GM23338 (cell line): ENCODE measurements around the gene VEZT. TPM values are rescaled to one million over a fixed set of nuclear protein-coding genes. Genes with fewer than 3 reads are reported as not detected.

ENCODE experiments used
- ATAC-seq: fragments of 200-7000 bp; cut with Tn5 transposase; 3 replicates; pipeline ENCODE4 v1.9.1; 2020
- DNase-seq: peaks from one replicate; pipeline ENCODE4 v3.0.0-alpha.2; 2015; ENCODE audit warnings: low spot score
- H2AFZ ChIP-seq: fragments of 200-600 bp; sonication (generic); 2 replicates; pipeline ENCODE4 v1.8.0; 2016; ENCODE audit warnings: antibody characterized with exemption, mild to moderate bottlenecking, moderate library complexity
- H3F3A ChIP-seq: fragments of 200-600 bp; sonication (generic); replicated peaks from 2 replicates; pipeline ENCODE4 v1.8.0; 2017; ENCODE audit warnings: antibody characterized with exemption, mixed run types, low read depth
- H3K27ac ChIP-seq: fragments of 200-600 bp; sonication (generic); 2 replicates; pipeline ENCODE4 v1.6.1; 2016; ENCODE audit warnings: low read depth
- H3K27me3 ChIP-seq: fragments of 200-600 bp; sonication (generic); 2 replicates; pipeline ENCODE4 v1.8.0; 2016; ENCODE audit warnings: mild to moderate bottlenecking, mixed run types, moderate library complexity; ENCODE audit not compliant: insufficient read depth
- H3K36me3 ChIP-seq: fragments of 200-600 bp; sonication (generic); 2 replicates; pipeline ENCODE4 v1.8.0; 2016; ENCODE audit warnings: mild to moderate bottlenecking; ENCODE audit not compliant: insufficient read depth
- H3K4me1 ChIP-seq: fragments of 200-600 bp; sonication (generic); 2 replicates; pipeline ENCODE4 v1.8.0; 2016; ENCODE audit warnings: mild to moderate bottlenecking, moderate library complexity; ENCODE audit not compliant: insufficient read depth
- H3K4me2 ChIP-seq: fragments of 200-600 bp; sonication (generic); 2 replicates; pipeline ENCODE4 v1.7.1; 2017; ENCODE audit warnings: mixed run types
- H3K4me3 ChIP-seq: fragments of 200-600 bp; sonication (generic); 2 replicates; pipeline ENCODE4 v1.6.1; 2016; ENCODE audit warnings: mixed run types
- H3K79me2 ChIP-seq: fragments of 200-600 bp; sonication (generic); replicated peaks from 2 replicates; pipeline ENCODE4 v1.8.0; 2017; ENCODE audit warnings: mild to moderate bottlenecking; ENCODE audit not compliant: insufficient read depth
- H3K9me2 ChIP-seq: fragments of 200-600 bp; sonication (generic); 2 replicates; pipeline ENCODE4 v1.8.0; 2017; ENCODE audit not compliant: insufficient read depth
- H4K20me1 ChIP-seq: fragments of 200-600 bp; sonication (generic); replicated peaks from 2 replicates; pipeline ENCODE4 v1.8.0; 2017; ENCODE audit warnings: mild to moderate bottlenecking; ENCODE audit not compliant: insufficient read depth
- H3K27ac Mint-ChIP-seq: 2 replicates; pipeline ENCODE4 v1.8.0; 2020; ENCODE audit warnings: inconsistent platforms, mild to moderate bottlenecking, moderate library complexity, mixed read lengths
- H3K27me3 Mint-ChIP-seq: 3 replicates; pipeline ENCODE4 v1.8.0; 2022; ENCODE audit warnings: low read depth, mild to moderate bottlenecking, moderate library complexity, mixed read lengths, inconsistent platforms; ENCODE audit not compliant: insufficient read depth, poor library complexity
- H3K36me3 Mint-ChIP-seq: 3 replicates; pipeline ENCODE4 v1.8.0; 2021; ENCODE audit warnings: low read depth, mild to moderate bottlenecking, inconsistent platforms, moderate library complexity, mixed read lengths
- H3K4me1 Mint-ChIP-seq: 3 replicates; pipeline ENCODE4 v1.8.0; 2020; ENCODE audit warnings: mild to moderate bottlenecking, inconsistent platforms, mixed read lengths
- H3K4me3 Mint-ChIP-seq: 3 replicates; pipeline ENCODE4 v1.8.0; 2021; ENCODE audit warnings: moderate library complexity, mild to moderate bottlenecking, inconsistent platforms, mixed read lengths
- H3K9me3 Mint-ChIP-seq: 3 replicates; pipeline ENCODE4 v1.8.0; 2020; ENCODE audit warnings: moderate library complexity, mild to moderate bottlenecking, inconsistent platforms, mixed read lengths
- CTCF ChIP-seq, 2 experiments: fragments of 200-600 bp in 1 of 2; sonication (generic) in 1 of 2; conservative IDR thresholded peaks; 2 replicates each; pipeline versions ENCODE4 v1.5.1 to v1.6.1; 2016 to 2017; ENCODE audit warnings: antibody characterized with exemption in 2 of 2, low read depth in 2 of 2, mild to moderate bottlenecking in 2 of 2, moderate library complexity in 1 of 2
- JUNB ChIP-seq: IDR thresholded peaks from one replicate; pipeline ENCODE4 v1.6.1; 2016; ENCODE audit warnings: antibody characterized with exemption; ENCODE audit not compliant: unreplicated experiment
- NANOG ChIP-seq: IDR thresholded peaks from 2 replicates; pipeline ENCODE4 v1.6.1; 2016; ENCODE audit warnings: antibody characterized with exemption, borderline replicate concordance
- STAT1 ChIP-seq: IDR thresholded peaks from one replicate; pipeline ENCODE4 v1.6.1; 2016; ENCODE audit warnings: antibody characterized with exemption; ENCODE audit not compliant: unreplicated experiment
- ZNF331 ChIP-seq: fragments of 250-450 bp; sonication (Bioruptor Pico); IDR thresholded peaks from 2 replicates; pipeline ENCODE4 v1.5.0; 2020; ENCODE audit warnings: low read depth, mild to moderate bottlenecking, moderate library complexity
- polyA plus RNA-seq: library from polyadenylated mRNA; unstranded; fragments of >200 nt; fragmentation: Nextera tagmentation; extraction: Ambion mirVana; gene quantifications from 2 replicates; pipeline ENCODE4 v1.2.1, GENCODE V29; 2016
- total RNA-seq: library from RNA; depleted of rRNA; stranded (reverse); fragments of >200 nt; shearing (Covaris generic); gene quantifications from 2 replicates; pipeline ENCODE4 v1.2.3, GENCODE V29; 2014
- TF ChIP-seq, protein P1 (sequence below): IDR thresholded peaks from one replicate; pipeline ENCODE4 v1.6.1; 2018; ENCODE audit warnings: antibody characterized with exemption; ENCODE audit not compliant: unreplicated experiment
- TF ChIP-seq, protein P2 (sequence below): fragments of 250-450 bp; sonication (Bioruptor Pico); IDR thresholded peaks from 2 replicates; pipeline ENCODE4 v1.5.0; 2020; ENCODE audit warnings: mild to moderate bottlenecking, moderate library complexity

VEZT gene
- total and polyA plus RNA-seq, 2 experiments from 2014 or later = 34.2 to 51.5 TPM

DNA sequence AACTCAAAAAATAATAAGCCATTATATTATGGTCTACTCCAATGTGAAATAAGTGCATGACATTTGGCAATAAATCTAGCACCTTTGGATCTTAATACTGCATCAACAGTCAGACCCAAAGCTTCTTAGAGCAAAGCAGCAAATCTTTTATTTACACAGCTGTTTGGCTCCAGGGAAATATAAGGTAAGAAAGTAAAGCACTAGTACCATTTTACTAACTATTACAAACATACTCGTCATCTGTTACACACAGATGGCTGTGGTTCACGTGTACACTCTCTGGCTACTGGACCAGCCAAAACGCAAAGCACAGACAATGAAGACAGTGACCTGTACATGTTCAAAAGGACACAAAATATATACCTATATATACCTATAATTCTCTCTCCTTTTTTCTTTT lies 3.1 kb upstream of the VEZT start (continued):
- TF ChIP-seq, protein P1, sequence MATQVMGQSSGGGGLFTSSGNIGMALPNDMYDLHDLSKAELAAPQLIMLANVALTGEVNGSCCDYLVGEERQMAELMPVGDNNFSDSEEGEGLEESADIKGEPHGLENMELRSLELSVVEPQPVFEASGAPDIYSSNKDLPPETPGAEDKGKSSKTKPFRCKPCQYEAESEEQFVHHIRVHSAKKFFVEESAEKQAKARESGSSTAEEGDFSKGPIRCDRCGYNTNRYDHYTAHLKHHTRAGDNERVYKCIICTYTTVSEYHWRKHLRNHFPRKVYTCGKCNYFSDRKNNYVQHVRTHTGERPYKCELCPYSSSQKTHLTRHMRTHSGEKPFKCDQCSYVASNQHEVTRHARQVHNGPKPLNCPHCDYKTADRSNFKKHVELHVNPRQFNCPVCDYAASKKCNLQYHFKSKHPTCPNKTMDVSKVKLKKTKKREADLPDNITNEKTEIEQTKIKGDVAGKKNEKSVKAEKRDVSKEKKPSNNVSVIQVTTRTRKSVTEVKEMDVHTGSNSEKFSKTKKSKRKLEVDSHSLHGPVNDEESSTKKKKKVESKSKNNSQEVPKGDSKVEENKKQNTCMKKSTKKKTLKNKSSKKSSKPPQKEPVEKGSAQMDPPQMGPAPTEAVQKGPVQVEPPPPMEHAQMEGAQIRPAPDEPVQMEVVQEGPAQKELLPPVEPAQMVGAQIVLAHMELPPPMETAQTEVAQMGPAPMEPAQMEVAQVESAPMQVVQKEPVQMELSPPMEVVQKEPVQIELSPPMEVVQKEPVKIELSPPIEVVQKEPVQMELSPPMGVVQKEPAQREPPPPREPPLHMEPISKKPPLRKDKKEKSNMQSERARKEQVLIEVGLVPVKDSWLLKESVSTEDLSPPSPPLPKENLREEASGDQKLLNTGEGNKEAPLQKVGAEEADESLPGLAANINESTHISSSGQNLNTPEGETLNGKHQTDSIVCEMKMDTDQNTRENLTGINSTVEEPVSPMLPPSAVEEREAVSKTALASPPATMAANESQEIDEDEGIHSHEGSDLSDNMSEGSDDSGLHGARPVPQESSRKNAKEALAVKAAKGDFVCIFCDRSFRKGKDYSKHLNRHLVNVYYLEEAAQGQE = no peak
- no peak for TF ChIP-seq ZNF331 (CRISPR knock-in tag)
- TF ChIP-seq CTCF (conservative IDR thresholded peaks at IDR 0.05; ENCODE audit: low read depth in 2 of 2) = no peak

DNA sequence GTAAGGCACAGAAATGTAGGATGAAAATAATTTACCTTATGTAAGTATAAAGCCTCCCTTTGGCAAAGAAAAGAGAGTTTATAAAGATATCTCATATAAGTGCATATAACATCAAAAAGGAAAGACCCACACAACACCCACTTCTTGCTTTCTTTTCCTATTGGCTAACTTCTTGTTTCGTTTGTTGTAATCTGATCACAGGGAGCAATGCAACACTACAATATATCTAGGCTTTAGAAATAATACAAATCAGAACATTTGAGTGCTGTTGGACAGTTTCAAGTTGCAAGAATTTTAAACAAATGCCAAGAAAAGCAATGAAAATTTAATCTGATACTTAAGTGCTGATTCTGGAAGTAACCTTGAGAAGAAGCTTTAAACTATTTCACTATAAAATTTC lies 1.7 kb upstream of the VEZT start:
- Histone ChIP-seq H3K79me2 (peaks cover 87% of the 10 kb centered on the region), H3K36me3 (no peaks in the 10 kb centered on the region), H3F3A (no peaks in the 10 kb centered on the region), H3K9me2 (no peaks in the 10 kb centered on the region), H3K27me3 (no peaks in the 10 kb centered on the region), H2AFZ (no peak overlapping the region), H3K4me3 (peak overlapping the region; percentile 79), H3K27ac (no peak overlapping the region), H3K4me2 (peak overlapping the region; percentile 74), H3K4me1 (peaks cover 32% of the 10 kb centered on the region), H4K20me1 (no peaks in the 10 kb centered on the region)
- no peak for TF ChIP-seq CTCF (conservative IDR thresholded peaks at IDR 0.05; ENCODE audit: low read depth in 2 of 2)
- TF ChIP-seq, protein P2, sequence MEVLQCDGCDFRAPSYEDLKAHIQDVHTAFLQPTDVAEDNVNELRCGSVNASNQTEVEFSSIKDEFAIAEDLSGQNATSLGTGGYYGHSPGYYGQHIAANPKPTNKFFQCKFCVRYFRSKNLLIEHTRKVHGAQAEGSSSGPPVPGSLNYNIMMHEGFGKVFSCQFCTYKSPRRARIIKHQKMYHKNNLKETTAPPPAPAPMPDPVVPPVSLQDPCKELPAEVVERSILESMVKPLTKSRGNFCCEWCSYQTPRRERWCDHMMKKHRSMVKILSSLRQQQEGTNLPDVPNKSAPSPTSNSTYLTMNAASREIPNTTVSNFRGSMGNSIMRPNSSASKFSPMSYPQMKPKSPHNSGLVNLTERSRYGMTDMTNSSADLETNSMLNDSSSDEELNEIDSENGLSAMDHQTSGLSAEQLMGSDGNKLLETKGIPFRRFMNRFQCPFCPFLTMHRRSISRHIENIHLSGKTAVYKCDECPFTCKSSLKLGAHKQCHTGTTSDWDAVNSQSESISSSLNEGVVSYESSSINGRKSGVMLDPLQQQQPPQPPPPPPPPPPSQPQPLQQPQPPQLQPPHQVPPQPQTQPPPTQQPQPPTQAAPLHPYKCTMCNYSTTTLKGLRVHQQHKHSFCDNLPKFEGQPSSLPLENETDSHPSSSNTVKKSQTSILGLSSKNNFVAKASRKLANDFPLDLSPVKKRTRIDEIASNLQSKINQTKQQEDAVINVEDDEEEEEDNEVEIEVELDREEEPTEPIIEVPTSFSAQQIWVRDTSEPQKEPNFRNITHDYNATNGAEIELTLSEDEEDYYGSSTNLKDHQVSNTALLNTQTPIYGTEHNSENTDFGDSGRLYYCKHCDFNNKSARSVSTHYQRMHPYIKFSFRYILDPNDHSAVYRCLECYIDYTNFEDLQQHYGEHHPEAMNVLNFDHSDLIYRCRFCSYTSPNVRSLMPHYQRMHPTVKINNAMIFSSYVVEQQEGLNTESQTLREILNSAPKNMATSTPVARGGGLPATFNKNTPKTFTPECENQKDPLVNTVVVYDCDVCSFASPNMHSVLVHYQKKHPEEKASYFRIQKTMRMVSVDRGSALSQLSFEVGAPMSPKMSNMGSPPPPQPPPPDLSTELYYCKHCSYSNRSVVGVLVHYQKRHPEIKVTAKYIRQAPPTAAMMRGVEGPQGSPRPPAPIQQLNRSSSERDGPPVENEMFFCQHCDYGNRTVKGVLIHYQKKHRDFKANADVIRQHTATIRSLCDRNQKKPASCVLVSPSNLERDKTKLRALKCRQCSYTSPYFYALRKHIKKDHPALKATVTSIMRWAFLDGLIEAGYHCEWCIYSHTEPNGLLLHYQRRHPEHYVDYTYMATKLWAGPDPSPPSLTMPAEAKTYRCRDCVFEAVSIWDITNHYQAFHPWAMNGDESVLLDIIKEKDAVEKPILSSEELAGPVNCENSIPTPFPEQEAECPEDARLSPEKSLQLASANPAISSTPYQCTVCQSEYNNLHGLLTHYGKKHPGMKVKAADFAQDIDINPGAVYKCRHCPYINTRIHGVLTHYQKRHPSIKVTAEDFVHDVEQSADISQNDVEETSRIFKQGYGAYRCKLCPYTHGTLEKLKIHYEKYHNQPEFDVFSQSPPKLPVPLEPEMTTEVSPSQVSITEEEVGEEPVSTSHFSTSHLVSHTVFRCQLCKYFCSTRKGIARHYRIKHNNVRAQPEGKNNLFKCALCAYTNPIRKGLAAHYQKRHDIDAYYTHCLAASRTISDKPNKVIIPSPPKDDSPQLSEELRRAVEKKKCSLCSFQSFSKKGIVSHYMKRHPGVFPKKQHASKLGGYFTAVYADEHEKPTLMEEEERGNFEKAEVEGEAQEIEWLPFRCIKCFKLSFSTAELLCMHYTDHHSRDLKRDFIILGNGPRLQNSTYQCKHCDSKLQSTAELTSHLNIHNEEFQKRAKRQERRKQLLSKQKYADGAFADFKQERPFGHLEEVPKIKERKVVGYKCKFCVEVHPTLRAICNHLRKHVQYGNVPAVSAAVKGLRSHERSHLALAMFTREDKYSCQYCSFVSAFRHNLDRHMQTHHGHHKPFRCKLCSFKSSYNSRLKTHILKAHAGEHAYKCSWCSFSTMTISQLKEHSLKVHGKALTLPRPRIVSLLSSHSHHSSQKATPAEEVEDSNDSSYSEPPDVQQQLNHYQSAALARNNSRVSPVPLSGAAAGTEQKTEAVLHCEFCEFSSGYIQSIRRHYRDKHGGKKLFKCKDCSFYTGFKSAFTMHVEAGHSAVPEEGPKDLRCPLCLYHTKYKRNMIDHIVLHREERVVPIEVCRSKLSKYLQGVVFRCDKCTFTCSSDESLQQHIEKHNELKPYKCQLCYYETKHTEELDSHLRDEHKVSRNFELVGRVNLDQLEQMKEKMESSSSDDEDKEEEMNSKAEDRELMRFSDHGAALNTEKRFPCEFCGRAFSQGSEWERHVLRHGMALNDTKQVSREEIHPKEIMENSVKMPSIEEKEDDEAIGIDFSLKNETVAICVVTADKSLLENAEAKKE (CRISPR knock-in tag) = no peak
- no peak for TF ChIP-seq STAT1
- TF ChIP-seq ZNF331 (CRISPR knock-in tag) = no peak
- TF ChIP-seq JUNB = no peak
- TF ChIP-seq NANOG = no peak
- peak overlapping the region; percentile 89 for H3K4me3 Mint-ChIP-seq
- H3K4me1 Mint-ChIP-seq = peaks cover 41% of the 10 kb centered on the region
- ATAC-seq = no peak
- H3K36me3 Mint-ChIP-seq = peaks cover 12% of the 10 kb centered on the region; the same call in 2 of the 3 replicates
- no peak overlapping the region for H3K27ac Mint-ChIP-seq
- H3K9me3 Mint-ChIP-seq = no peaks in the 10 kb centered on the region
- H3K27me3 Mint-ChIP-seq = peaks cover 6% of the 10 kb centered on the region
- DNase-seq = peak; percentile 51
